PFSK-1 (cell line): Measurements from ENCODE around the gene ABL2.

Experiments used
- FOXP2 ChIP-seq: optimal IDR thresholded peaks from 2 replicates; pipeline ENCODE3; 2011; ENCODE audit warnings: borderline replicate concordance, control low read depth, inconsistent platforms; ENCODE audit not compliant: insufficient read depth; ENCODE audit errors: extremely low read length, extremely low read depth
- POLR2AphosphoS5 ChIP-seq: IDR thresholded peaks from 2 replicates; pipeline ENCODE4 v1.6.1; 2012; ENCODE audit warnings: low read depth, mild to moderate bottlenecking, control low read depth, low read length, moderate library complexity
- REST ChIP-seq, 2 experiments: IDR thresholded peaks; 2 replicates each; pipeline versions ENCODE4 v1.6.1 to v1.8.0; 2011 to 2012; ENCODE audit warnings: low read depth in 2 of 2, low read length in 2 of 2, control low read depth in 1 of 2, inconsistent platforms in 1 of 2, mild to moderate bottlenecking in 1 of 2, moderate library complexity in 1 of 2; ENCODE audit not compliant: insufficient read depth in 1 of 2
- SIN3A ChIP-seq: IDR thresholded peaks from 2 replicates; pipeline ENCODE4 v1.6.1; 2012; ENCODE audit warnings: mild to moderate bottlenecking, low read length, moderate library complexity, borderline replicate concordance; ENCODE audit not compliant: insufficient read depth
- TAF1 ChIP-seq: IDR thresholded peaks from 2 replicates; pipeline ENCODE4 v1.6.1; 2012; ENCODE audit warnings: low read length, control low read depth, borderline replicate concordance; ENCODE audit not compliant: insufficient read depth

- TF ChIP-seq POLR2AphosphoS5 = no peak
- no peak for TF ChIP-seq REST (IDR thresholded peaks at IDR 0.05; ENCODE audit: insufficient read depth in 1 of 2, low read depth in 2 of 2, low read length in 2 of 2)
- TF ChIP-seq TAF1 = no peak
- no peak for TF ChIP-seq SIN3A
- no peak for TF ChIP-seq FOXP2
Measured at GRCh38 chr1:179091691-179092165, 137.7 kb downstream of the ABL2 start.
